GM23338 (cell line): ENCODE results near the gene FBXW7. TPM values are rescaled to one million over a fixed set of nuclear protein-coding genes. Genes with fewer than 3 reads are reported as not detected.

ENCODE experiments used
- ATAC-seq: fragments of 200-7000 bp; cut with Tn5 transposase; 3 replicates; pipeline ENCODE4 v1.9.1; 2020
- DNase-seq: peaks from one replicate; pipeline ENCODE4 v3.0.0-alpha.2; 2015; ENCODE audit warnings: low spot score
- H2AFZ ChIP-seq: fragments of 200-600 bp; sonication (generic); 2 replicates; pipeline ENCODE4 v1.8.0; 2016; ENCODE audit warnings: antibody characterized with exemption, mild to moderate bottlenecking, moderate library complexity
- H3F3A ChIP-seq: fragments of 200-600 bp; sonication (generic); replicated peaks from 2 replicates; pipeline ENCODE4 v1.8.0; 2017; ENCODE audit warnings: antibody characterized with exemption, mixed run types, low read depth
- H3K27ac ChIP-seq: fragments of 200-600 bp; sonication (generic); 2 replicates; pipeline ENCODE4 v1.6.1; 2016; ENCODE audit warnings: low read depth
- H3K27me3 ChIP-seq: fragments of 200-600 bp; sonication (generic); 2 replicates; pipeline ENCODE4 v1.8.0; 2016; ENCODE audit warnings: mild to moderate bottlenecking, mixed run types, moderate library complexity; ENCODE audit not compliant: insufficient read depth
- H3K36me3 ChIP-seq: fragments of 200-600 bp; sonication (generic); 2 replicates; pipeline ENCODE4 v1.8.0; 2016; ENCODE audit warnings: mild to moderate bottlenecking; ENCODE audit not compliant: insufficient read depth
- H3K4me1 ChIP-seq: fragments of 200-600 bp; sonication (generic); 2 replicates; pipeline ENCODE4 v1.8.0; 2016; ENCODE audit warnings: mild to moderate bottlenecking, moderate library complexity; ENCODE audit not compliant: insufficient read depth
- H3K4me2 ChIP-seq: fragments of 200-600 bp; sonication (generic); 2 replicates; pipeline ENCODE4 v1.7.1; 2017; ENCODE audit warnings: mixed run types
- H3K4me3 ChIP-seq: fragments of 200-600 bp; sonication (generic); 2 replicates; pipeline ENCODE4 v1.6.1; 2016; ENCODE audit warnings: mixed run types
- H3K79me2 ChIP-seq: fragments of 200-600 bp; sonication (generic); replicated peaks from 2 replicates; pipeline ENCODE4 v1.8.0; 2017; ENCODE audit warnings: mild to moderate bottlenecking; ENCODE audit not compliant: insufficient read depth
- H3K9me2 ChIP-seq: fragments of 200-600 bp; sonication (generic); 2 replicates; pipeline ENCODE4 v1.8.0; 2017; ENCODE audit not compliant: insufficient read depth
- H4K20me1 ChIP-seq: fragments of 200-600 bp; sonication (generic); replicated peaks from 2 replicates; pipeline ENCODE4 v1.8.0; 2017; ENCODE audit warnings: mild to moderate bottlenecking; ENCODE audit not compliant: insufficient read depth
- H3K27ac Mint-ChIP-seq: 2 replicates; pipeline ENCODE4 v1.8.0; 2020; ENCODE audit warnings: inconsistent platforms, mild to moderate bottlenecking, moderate library complexity, mixed read lengths
- H3K27me3 Mint-ChIP-seq: 3 replicates; pipeline ENCODE4 v1.8.0; 2022; ENCODE audit warnings: low read depth, mild to moderate bottlenecking, moderate library complexity, mixed read lengths, inconsistent platforms; ENCODE audit not compliant: insufficient read depth, poor library complexity
- H3K36me3 Mint-ChIP-seq: 3 replicates; pipeline ENCODE4 v1.8.0; 2021; ENCODE audit warnings: low read depth, mild to moderate bottlenecking, inconsistent platforms, moderate library complexity, mixed read lengths
- H3K4me1 Mint-ChIP-seq: 3 replicates; pipeline ENCODE4 v1.8.0; 2020; ENCODE audit warnings: mild to moderate bottlenecking, inconsistent platforms, mixed read lengths
- H3K4me3 Mint-ChIP-seq: 3 replicates; pipeline ENCODE4 v1.8.0; 2021; ENCODE audit warnings: moderate library complexity, mild to moderate bottlenecking, inconsistent platforms, mixed read lengths
- H3K9me3 Mint-ChIP-seq: 3 replicates; pipeline ENCODE4 v1.8.0; 2020; ENCODE audit warnings: moderate library complexity, mild to moderate bottlenecking, inconsistent platforms, mixed read lengths
- CREB1 ChIP-seq: fragments of 250-450 bp; sonication (Bioruptor Pico); IDR thresholded peaks from 2 replicates; pipeline ENCODE4 v1.5.0; 2020; ENCODE audit warnings: low read depth, mild to moderate bottlenecking, moderate library complexity
- ETS1 ChIP-seq: IDR thresholded peaks from 2 replicates; pipeline ENCODE4 v1.6.1; 2016; ENCODE audit warnings: antibody characterized with exemption
- EZH2 ChIP-seq: fragments of 200-600 bp; sonication (generic); IDR thresholded peaks from one replicate; pipeline ENCODE4 v1.8.0; 2017; ENCODE audit warnings: antibody characterized with exemption, mild to moderate bottlenecking, low read depth; ENCODE audit not compliant: unreplicated experiment
- EZH2phosphoT487 ChIP-seq: fragments of 200-600 bp; sonication (generic); IDR thresholded peaks from one replicate; pipeline ENCODE4 v1.8.1; 2018; ENCODE audit warnings: antibody characterized with exemption; ENCODE audit not compliant: unreplicated experiment
- JUNB ChIP-seq: IDR thresholded peaks from one replicate; pipeline ENCODE4 v1.6.1; 2016; ENCODE audit warnings: antibody characterized with exemption; ENCODE audit not compliant: unreplicated experiment
- NANOG ChIP-seq: IDR thresholded peaks from 2 replicates; pipeline ENCODE4 v1.6.1; 2016; ENCODE audit warnings: antibody characterized with exemption, borderline replicate concordance
- POLR2AphosphoS5 ChIP-seq: IDR thresholded peaks from 2 replicates; pipeline ENCODE4 v1.6.1; 2016; ENCODE audit warnings: antibody characterized with exemption, low read depth
- REST ChIP-seq: IDR thresholded peaks from one replicate; pipeline ENCODE4 v1.6.1; 2018; ENCODE audit warnings: antibody characterized with exemption; ENCODE audit not compliant: unreplicated experiment
- STAT1 ChIP-seq: IDR thresholded peaks from one replicate; pipeline ENCODE4 v1.6.1; 2016; ENCODE audit warnings: antibody characterized with exemption; ENCODE audit not compliant: unreplicated experiment
- ZNF114 ChIP-seq: fragments of 250-450 bp; sonication (Bioruptor Pico); IDR thresholded peaks from 2 replicates; pipeline ENCODE4 v1.5.0; 2020; ENCODE audit warnings: mild to moderate bottlenecking, moderate library complexity
- ZNF331 ChIP-seq: fragments of 250-450 bp; sonication (Bioruptor Pico); IDR thresholded peaks from 2 replicates; pipeline ENCODE4 v1.5.0; 2020; ENCODE audit warnings: low read depth, mild to moderate bottlenecking, moderate library complexity
- ZNF462 ChIP-seq: fragments of 250-450 bp; sonication (Bioruptor Pico); IDR thresholded peaks from 2 replicates; pipeline ENCODE4 v1.5.0; 2020; ENCODE audit warnings: mild to moderate bottlenecking, moderate library complexity
- polyA plus RNA-seq: library from polyadenylated mRNA; unstranded; fragments of >200 nt; fragmentation: Nextera tagmentation; extraction: Ambion mirVana; gene quantifications from 2 replicates; pipeline ENCODE4 v1.2.1, GENCODE V29; 2016
- total RNA-seq: library from RNA; depleted of rRNA; stranded (reverse); fragments of >200 nt; shearing (Covaris generic); gene quantifications from 2 replicates; pipeline ENCODE4 v1.2.3, GENCODE V29; 2014
- TF ChIP-seq, protein P1 (sequence below), 2 experiments: fragments of 200-600 bp in 1 of 2; sonication (generic) in 1 of 2; conservative IDR thresholded peaks; 2 replicates each; pipeline versions ENCODE4 v1.5.1 to v1.6.1; 2016 to 2017; ENCODE audit warnings: antibody characterized with exemption in 2 of 2, low read depth in 2 of 2, mild to moderate bottlenecking in 2 of 2, moderate library complexity in 1 of 2

Gene FBXW7
- total and polyA plus RNA-seq, 2 experiments from 2014 or later, result 25.8 to 34.7 TPM

- Mint-ChIP-seq H3K27me3 (peaks cover 2% of the 10 kb centered on the region), H3K36me3 (no peaks in the 10 kb centered on the region), H3K27ac (no peak overlapping the region), H3K4me3 (no peak overlapping the region), H3K9me3 (no peaks in the 10 kb centered on the region), H3K4me1 (peaks cover 22% of the 10 kb centered on the region)
- no peak overlapping the region for H2AFZ ChIP-seq
- no peak overlapping the region for H3K27ac ChIP-seq
- H3K4me2 ChIP-seq, result no peak overlapping the region
- TF ChIP-seq CREB1 (CRISPR knock-in tag) (no peak), JUNB (no peak), REST (no peak), ZNF331 (no peak), POLR2AphosphoS5 (no peak), NANOG (no peak), EZH2phosphoT487 (no peak), ZNF462 (no peak), ZNF114 (no peak), EZH2 (no peak), ETS1 (no peak), STAT1 (no peak)
- TF ChIP-seq, protein P1, sequence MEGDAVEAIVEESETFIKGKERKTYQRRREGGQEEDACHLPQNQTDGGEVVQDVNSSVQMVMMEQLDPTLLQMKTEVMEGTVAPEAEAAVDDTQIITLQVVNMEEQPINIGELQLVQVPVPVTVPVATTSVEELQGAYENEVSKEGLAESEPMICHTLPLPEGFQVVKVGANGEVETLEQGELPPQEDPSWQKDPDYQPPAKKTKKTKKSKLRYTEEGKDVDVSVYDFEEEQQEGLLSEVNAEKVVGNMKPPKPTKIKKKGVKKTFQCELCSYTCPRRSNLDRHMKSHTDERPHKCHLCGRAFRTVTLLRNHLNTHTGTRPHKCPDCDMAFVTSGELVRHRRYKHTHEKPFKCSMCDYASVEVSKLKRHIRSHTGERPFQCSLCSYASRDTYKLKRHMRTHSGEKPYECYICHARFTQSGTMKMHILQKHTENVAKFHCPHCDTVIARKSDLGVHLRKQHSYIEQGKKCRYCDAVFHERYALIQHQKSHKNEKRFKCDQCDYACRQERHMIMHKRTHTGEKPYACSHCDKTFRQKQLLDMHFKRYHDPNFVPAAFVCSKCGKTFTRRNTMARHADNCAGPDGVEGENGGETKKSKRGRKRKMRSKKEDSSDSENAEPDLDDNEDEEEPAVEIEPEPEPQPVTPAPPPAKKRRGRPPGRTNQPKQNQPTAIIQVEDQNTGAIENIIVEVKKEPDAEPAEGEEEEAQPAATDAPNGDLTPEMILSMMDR (conservative IDR thresholded peaks at IDR 0.05; ENCODE audit: low read depth in 2 of 2), result no peak
- no peaks in the 10 kb centered on the region for H3K79me2 ChIP-seq
- no peaks in the 10 kb centered on the region for H3K27me3 ChIP-seq
- H3K4me1 ChIP-seq, result peaks cover 20% of the 10 kb centered on the region
- no peak overlapping the region for H3K4me3 ChIP-seq
- ATAC-seq, result no peak
- no peaks in the 10 kb centered on the region for H3K9me2 ChIP-seq
- H4K20me1 ChIP-seq, result no peaks in the 10 kb centered on the region
- no peak for DNase-seq
- H3K36me3 ChIP-seq, result no peaks in the 10 kb centered on the region
- H3F3A ChIP-seq, result no peaks in the 10 kb centered on the region
Measured at GRCh38 chr4:152296386-152296785, 239.5 kb downstream of the FBXW7 start.
